Thyroid gland (tissue), 4 donors: ENCODE data around the gene DNAH8.

Experiments used
- CTCF ChIP-seq, 6 experiments: fragments of 200-600 bp in 3 of 6; fragments of 450-650 bp in 3 of 6; sonication (generic) in 3 of 6; IDR thresholded peaks; one replicate each; pipeline ENCODE4 v1.5.1; 2016 to 2019; ENCODE audit warnings: antibody characterized with exemption in 6 of 6, mild to moderate bottlenecking in 2 of 6, inconsistent platforms in 1 of 6, moderate library complexity in 1 of 6
- POLR2A ChIP-seq, 2 donors: fragments of 450-650 bp; IDR thresholded peaks; one replicate each; pipeline ENCODE4 v1.6.1; 2017; ENCODE audit warnings: antibody characterized with exemption in 2 of 2, mild to moderate bottlenecking in 2 of 2, moderate library complexity in 1 of 2

GRCh38 chr6:38794682-38795081 lies 79.6 kb downstream of the DNAH8 start:
- TF ChIP-seq CTCF (IDR thresholded peaks at IDR 0.05), result no peak
- TF ChIP-seq POLR2A (IDR thresholded peaks at IDR 0.05), result no peak
